Body of pancreas (tissue), 4 donors: ENCODE measurements around the gene GTPBP8.

Source experiments
- CTCF ChIP-seq, 7 experiments: fragments of 450-650 bp in 4 of 7; fragments of 200-600 bp in 3 of 7; sonication (generic) in 3 of 7; IDR thresholded peaks; one replicate each; pipeline ENCODE4 v1.5.1; 2016 to 2019; ENCODE audit warnings: antibody characterized with exemption in 7 of 7
- POLR2A ChIP-seq, 3 donors: fragments of 450-650 bp; IDR thresholded peaks; one replicate each; pipeline ENCODE4 v1.6.1; 2016; ENCODE audit warnings: antibody characterized with exemption in 3 of 3, mild to moderate bottlenecking in 2 of 3

GRCh38 chr3:112974178-112974517, 16.6 kb upstream of the GTPBP8 start:
- TF ChIP-seq CTCF (IDR thresholded peaks at IDR 0.05) (no peak), POLR2A (IDR thresholded peaks at IDR 0.05) (no peak)
